ENCODE data around the gene COASY. TPM values are rescaled to one million over a fixed set of nuclear protein-coding genes. Genes with fewer than 3 reads are reported as not detected.
A peak's percentile ranks its signal among the peaks of the same experiment; 100 is the strongest.

COASY gene
- total RNA-seq, 1 experiment from 2014 or later: 131 TPM

DNA sequence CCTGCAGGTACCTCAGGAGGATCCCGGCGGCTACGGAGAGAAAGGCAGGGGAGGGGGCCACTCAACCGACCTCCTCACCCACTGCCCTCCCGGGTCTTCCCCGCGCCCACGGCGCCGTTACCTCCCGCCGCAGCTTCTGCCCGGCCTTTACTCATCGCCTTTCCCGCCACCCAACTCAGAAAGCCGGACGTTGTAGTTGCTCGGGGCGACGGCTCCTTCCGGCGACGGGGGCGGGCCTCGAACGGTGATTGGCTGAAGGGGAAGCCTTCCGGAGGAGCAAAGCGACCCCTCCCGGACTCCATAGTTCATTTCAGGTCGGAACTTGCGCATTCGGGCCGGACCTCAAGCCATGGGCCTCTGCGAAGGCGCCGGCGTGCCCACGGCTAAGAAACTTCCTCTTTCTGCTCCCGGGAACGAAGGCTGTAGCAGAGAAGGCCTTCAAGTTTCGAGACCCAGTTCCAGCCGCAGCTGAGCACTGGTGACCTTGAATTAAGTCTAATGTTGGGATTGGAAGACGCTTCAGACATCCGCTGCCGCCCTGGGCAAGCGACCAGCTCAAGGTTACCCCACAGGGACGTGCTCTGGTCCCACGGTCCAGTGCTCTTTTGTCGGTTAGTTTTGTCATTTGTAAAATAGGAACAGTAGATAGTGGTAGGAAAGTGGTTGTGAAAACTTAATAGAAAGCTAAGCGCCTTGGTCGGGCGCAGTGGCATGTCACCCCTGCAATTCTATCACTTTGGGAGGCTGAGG is 15.8 kb downstream of the COASY start, which contains the start of gene PSMC3IP (continued):
- TF ChIP-seq, protein P1, sequence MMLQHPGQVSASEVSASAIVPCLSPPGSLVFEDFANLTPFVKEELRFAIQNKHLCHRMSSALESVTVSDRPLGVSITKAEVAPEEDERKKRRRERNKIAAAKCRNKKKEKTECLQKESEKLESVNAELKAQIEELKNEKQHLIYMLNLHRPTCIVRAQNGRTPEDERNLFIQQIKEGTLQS (CRISPR knock-in tag; conservative IDR thresholded peaks at IDR 0.05): no peak
- TF ChIP-seq SP1 (CRISPR knock-in tag; conservative IDR thresholded peaks at IDR 0.05): peak; percentile 68
- TF ChIP-seq, protein P2, sequence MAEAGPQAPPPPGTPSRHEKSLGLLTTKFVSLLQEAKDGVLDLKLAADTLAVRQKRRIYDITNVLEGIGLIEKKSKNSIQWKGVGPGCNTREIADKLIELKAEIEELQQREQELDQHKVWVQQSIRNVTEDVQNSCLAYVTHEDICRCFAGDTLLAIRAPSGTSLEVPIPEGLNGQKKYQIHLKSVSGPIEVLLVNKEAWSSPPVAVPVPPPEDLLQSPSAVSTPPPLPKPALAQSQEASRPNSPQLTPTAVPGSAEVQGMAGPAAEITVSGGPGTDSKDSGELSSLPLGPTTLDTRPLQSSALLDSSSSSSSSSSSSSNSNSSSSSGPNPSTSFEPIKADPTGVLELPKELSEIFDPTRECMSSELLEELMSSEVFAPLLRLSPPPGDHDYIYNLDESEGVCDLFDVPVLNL (CRISPR knock-in tag; IDR thresholded peaks at IDR 0.05; ENCODE audit: borderline replicate concordance, low read depth): peak; percentile 95; the same call in 1 of the 2 replicates
- TF ChIP-seq FOXK1 (CRISPR knock-in tag; IDR thresholded peaks at IDR 0.05): no peak; the same call in 1 of the 2 replicates
- TF ChIP-seq RORB (CRISPR knock-in tag; IDR thresholded peaks at IDR 0.05): no peak
- no peak for TF ChIP-seq HMGA2 (CRISPR knock-in tag; IDR thresholded peaks at IDR 0.05)
- no peak for TF ChIP-seq PRRX2 (CRISPR knock-in tag; IDR thresholded peaks at IDR 0.05)
- no peak for TF ChIP-seq ZNF263 (CRISPR knock-in tag; IDR thresholded peaks at IDR 0.05; ENCODE audit: low read depth)
- TF ChIP-seq JUN (CRISPR knock-in tag; IDR thresholded peaks at IDR 0.05): no peak
- no peak for TF ChIP-seq SOX15 (CRISPR knock-in tag; IDR thresholded peaks at IDR 0.05)
- TF ChIP-seq TCF7 (CRISPR knock-in tag; IDR thresholded peaks at IDR 0.05; ENCODE audit: low read depth): no peak
- TF ChIP-seq, protein P3, sequence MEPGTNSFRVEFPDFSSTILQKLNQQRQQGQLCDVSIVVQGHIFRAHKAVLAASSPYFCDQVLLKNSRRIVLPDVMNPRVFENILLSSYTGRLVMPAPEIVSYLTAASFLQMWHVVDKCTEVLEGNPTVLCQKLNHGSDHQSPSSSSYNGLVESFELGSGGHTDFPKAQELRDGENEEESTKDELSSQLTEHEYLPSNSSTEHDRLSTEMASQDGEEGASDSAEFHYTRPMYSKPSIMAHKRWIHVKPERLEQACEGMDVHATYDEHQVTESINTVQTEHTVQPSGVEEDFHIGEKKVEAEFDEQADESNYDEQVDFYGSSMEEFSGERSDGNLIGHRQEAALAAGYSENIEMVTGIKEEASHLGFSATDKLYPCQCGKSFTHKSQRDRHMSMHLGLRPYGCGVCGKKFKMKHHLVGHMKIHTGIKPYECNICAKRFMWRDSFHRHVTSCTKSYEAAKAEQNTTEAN (CRISPR knock-in tag; IDR thresholded peaks at IDR 0.05): peak; percentile 78; the same call in 1 of the 2 replicates
- 0 out of 2 replicates have a peak, but pooled peaks have one; percentile 7 for TF ChIP-seq CREB1 (CRISPR knock-in tag; IDR thresholded peaks at IDR 0.05)
- TF ChIP-seq, protein P4, sequence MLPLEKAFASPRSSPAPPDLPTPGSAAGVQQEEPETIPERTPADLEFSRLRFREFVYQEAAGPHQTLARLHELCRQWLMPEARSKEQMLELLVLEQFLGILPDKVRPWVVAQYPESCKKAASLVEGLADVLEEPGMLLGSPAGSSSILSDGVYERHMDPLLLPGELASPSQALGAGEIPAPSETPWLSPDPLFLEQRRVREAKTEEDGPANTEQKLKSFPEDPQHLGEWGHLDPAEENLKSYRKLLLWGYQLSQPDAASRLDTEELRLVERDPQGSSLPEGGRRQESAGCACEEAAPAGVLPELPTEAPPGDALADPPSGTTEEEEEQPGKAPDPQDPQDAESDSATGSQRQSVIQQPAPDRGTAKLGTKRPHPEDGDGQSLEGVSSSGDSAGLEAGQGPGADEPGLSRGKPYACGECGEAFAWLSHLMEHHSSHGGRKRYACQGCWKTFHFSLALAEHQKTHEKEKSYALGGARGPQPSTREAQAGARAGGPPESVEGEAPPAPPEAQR (CRISPR knock-in tag; IDR thresholded peaks at IDR 0.05): no peak
- TF ChIP-seq GTF2I (CRISPR knock-in tag; conservative IDR thresholded peaks at IDR 0.05): no peak
- TF ChIP-seq, protein P5, sequence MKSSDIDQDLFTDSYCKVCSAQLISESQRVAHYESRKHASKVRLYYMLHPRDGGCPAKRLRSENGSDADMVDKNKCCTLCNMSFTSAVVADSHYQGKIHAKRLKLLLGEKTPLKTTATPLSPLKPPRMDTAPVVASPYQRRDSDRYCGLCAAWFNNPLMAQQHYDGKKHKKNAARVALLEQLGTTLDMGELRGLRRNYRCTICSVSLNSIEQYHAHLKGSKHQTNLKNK (CRISPR knock-in tag; IDR thresholded peaks at IDR 0.05): no peak
- peak; percentile 67 for TF ChIP-seq GABPB1 (CRISPR knock-in tag; IDR thresholded peaks at IDR 0.05)
- TF ChIP-seq CBFB (CRISPR knock-in tag; IDR thresholded peaks at IDR 0.05; ENCODE audit: low read depth): no peak
- TF ChIP-seq, protein P6, sequence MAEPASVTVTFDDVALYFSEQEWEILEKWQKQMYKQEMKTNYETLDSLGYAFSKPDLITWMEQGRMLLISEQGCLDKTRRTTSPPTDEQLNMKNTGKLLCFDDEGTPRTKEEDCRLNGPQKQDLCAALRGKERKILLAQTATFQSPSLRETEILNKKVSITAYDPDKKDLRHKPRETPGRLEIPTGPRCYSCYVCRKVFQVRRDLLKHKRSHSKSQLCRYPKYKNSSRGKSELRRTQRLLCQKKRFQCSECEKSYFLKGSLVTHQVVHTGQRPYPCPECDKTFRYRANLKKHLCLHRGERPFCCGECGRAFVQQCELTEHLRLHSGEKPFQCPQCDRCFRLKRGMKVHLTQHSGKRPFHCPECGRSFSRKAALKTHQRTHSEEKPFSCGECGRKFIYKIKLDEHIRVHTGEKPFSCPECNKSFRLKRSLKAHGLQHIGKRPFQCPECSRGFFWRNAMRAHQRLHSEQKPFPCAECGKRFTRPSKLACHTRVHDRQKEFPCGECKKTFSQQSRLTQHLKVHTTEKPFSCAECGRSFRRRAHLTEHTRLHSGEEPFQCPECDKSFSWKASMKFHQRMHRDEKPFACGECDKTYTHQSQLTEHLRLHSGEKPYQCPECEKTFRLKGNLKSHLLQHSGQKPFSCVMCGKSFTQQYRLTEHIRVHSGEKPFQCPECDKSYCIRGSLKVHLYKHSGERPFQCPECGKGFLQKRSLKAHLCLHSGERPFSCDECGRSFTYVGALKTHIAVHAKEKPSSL (CRISPR knock-in tag; conservative IDR thresholded peaks at IDR 0.05): no peak
- peak; percentile 59; the same call in 1 of the 2 replicates for TF ChIP-seq MYBL2 (CRISPR knock-in tag; IDR thresholded peaks at IDR 0.05)
- TF ChIP-seq ZNF416 (CRISPR knock-in tag; IDR thresholded peaks at IDR 0.05): no peak
- TF ChIP-seq, protein P7, sequence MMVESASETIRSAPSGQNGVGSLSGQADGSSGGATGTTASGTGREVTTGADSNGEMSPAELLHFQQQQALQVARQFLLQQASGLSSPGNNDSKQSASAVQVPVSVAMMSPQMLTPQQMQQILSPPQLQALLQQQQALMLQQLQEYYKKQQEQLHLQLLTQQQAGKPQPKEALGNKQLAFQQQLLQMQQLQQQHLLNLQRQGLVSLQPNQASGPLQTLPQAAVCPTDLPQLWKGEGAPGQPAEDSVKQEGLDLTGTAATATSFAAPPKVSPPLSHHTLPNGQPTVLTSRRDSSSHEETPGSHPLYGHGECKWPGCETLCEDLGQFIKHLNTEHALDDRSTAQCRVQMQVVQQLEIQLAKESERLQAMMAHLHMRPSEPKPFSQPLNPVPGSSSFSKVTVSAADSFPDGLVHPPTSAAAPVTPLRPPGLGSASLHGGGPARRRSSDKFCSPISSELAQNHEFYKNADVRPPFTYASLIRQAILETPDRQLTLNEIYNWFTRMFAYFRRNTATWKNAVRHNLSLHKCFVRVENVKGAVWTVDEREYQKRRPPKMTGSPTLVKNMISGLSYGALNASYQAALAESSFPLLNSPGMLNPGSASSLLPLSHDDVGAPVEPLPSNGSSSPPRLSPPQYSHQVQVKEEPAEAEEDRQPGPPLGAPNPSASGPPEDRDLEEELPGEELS (CRISPR knock-in tag; IDR thresholded peaks at IDR 0.05): no peak; the same call in none of the 2 replicates
- TF ChIP-seq, protein P8, sequence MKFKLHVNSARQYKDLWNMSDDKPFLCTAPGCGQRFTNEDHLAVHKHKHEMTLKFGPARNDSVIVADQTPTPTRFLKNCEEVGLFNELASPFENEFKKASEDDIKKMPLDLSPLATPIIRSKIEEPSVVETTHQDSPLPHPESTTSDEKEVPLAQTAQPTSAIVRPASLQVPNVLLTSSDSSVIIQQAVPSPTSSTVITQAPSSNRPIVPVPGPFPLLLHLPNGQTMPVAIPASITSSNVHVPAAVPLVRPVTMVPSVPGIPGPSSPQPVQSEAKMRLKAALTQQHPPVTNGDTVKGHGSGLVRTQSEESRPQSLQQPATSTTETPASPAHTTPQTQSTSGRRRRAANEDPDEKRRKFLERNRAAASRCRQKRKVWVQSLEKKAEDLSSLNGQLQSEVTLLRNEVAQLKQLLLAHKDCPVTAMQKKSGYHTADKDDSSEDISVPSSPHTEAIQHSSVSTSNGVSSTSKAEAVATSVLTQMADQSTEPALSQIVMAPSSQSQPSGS (CRISPR knock-in tag; IDR thresholded peaks at IDR 0.05; ENCODE audit: borderline replicate concordance, low read depth): no peak
- TF ChIP-seq, protein P9, sequence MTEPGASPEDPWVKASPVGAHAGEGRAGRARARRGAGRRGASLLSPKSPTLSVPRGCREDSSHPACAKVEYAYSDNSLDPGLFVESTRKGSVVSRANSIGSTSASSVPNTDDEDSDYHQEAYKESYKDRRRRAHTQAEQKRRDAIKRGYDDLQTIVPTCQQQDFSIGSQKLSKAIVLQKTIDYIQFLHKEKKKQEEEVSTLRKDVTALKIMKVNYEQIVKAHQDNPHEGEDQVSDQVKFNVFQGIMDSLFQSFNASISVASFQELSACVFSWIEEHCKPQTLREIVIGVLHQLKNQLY (CRISPR knock-in tag; IDR thresholded peaks at IDR 0.05): no peak
- TF ChIP-seq ZNF219 (CRISPR knock-in tag; IDR thresholded peaks at IDR 0.05; ENCODE audit: borderline replicate concordance): no peak
- TF ChIP-seq, protein P10, sequence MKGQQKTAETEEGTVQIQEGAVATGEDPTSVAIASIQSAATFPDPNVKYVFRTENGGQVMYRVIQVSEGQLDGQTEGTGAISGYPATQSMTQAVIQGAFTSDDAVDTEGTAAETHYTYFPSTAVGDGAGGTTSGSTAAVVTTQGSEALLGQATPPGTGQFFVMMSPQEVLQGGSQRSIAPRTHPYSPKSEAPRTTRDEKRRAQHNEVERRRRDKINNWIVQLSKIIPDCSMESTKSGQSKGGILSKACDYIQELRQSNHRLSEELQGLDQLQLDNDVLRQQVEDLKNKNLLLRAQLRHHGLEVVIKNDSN (CRISPR knock-in tag; IDR thresholded peaks at IDR 0.05): no peak
- TF ChIP-seq NR3C1 (CRISPR knock-in tag; conservative IDR thresholded peaks at IDR 0.05; ENCODE audit: low read depth): no peak

All from WTC11 (cell line).